ENCODE results near the gene TPRN. TPM values are rescaled to one million over a fixed set of nuclear protein-coding genes. Genes with fewer than 3 reads are reported as not detected.

TPRN gene
- polyA plus RNA-seq, 1 of the 3 experiments (the other 2 are of a cell fraction): 5.2 TPM

GRCh38 chr9:137165250-137165836 lies 35.2 kb downstream of the TPRN start:
- Histone ChIP-seq H3K9me3 (no peaks in the 10 kb centered on the region), H3K36me3 (replicated peaks in 1 of 2; ENCODE audit: control insufficient read depth in 1 of 2, insufficient read depth in 2 of 2, low read length in 1 of 2) (no peaks in the 10 kb centered on the region), H3K4me2 (no peak overlapping the region), H3F3A (replicated peaks; ENCODE audit: insufficient read depth) (no peaks in the 10 kb centered on the region), H3K79me2 (ENCODE audit: insufficient read depth) (no peaks in the 10 kb centered on the region), H2AFZ (ENCODE audit: low read depth) (no peak overlapping the region), H3K27ac (ENCODE audit: low read depth in 2 of 2, low read length in 1 of 2) (no peak overlapping the region), H3K4me1 (ENCODE audit: control insufficient read depth in 1 of 2, insufficient read depth in 2 of 2, low read depth in 1 of 2, low read length in 1 of 2) (peaks cover 0 to 4% of the 10 kb centered on the region in 2 experiments; a peak in 1 of 4 replicates), H3K9ac (no peak overlapping the region), H3K27me3 (ENCODE audit: insufficient read depth) (peaks cover 37% of the 10 kb centered on the region), H4K20me1 (ENCODE audit: insufficient read depth) (no peaks in the 10 kb centered on the region), H3K4me3 (ENCODE audit: low read depth in 2 of 2, low read length in 1 of 2) (no peak overlapping the region), H3K9me2 (no peaks in the 10 kb centered on the region)
- ChIA-PET POLR2A (no interaction called here), CTCF (no interaction called here)
- 83% methylated on average over 29 of the region's 32 CpGs for WGBS (ENCODE audit: low lambda C conversion rate)
- no peak for DNase-seq
- TF ChIP-seq TEAD4 (IDR thresholded peaks at IDR 0.05; ENCODE audit: borderline replicate concordance, insufficient read depth): no peak
- TF ChIP-seq, protein P1, sequence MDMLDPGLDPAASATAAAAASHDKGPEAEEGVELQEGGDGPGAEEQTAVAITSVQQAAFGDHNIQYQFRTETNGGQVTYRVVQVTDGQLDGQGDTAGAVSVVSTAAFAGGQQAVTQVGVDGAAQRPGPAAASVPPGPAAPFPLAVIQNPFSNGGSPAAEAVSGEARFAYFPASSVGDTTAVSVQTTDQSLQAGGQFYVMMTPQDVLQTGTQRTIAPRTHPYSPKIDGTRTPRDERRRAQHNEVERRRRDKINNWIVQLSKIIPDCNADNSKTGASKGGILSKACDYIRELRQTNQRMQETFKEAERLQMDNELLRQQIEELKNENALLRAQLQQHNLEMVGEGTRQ (IDR thresholded peaks at IDR 0.05; ENCODE audit: borderline replicate concordance, low read depth, low read length): no peak
- no peak for TF ChIP-seq FOXJ3 (CRISPR knock-in tag; IDR thresholded peaks at IDR 0.05)
- TF ChIP-seq, protein P2, sequence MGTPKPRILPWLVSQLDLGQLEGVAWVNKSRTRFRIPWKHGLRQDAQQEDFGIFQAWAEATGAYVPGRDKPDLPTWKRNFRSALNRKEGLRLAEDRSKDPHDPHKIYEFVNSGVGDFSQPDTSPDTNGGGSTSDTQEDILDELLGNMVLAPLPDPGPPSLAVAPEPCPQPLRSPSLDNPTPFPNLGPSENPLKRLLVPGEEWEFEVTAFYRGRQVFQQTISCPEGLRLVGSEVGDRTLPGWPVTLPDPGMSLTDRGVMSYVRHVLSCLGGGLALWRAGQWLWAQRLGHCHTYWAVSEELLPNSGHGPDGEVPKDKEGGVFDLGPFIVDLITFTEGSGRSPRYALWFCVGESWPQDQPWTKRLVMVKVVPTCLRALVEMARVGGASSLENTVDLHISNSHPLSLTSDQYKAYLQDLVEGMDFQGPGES (IDR thresholded peaks at IDR 0.05; ENCODE audit: low read depth, low read length): no peak
- TF ChIP-seq, protein P3, sequence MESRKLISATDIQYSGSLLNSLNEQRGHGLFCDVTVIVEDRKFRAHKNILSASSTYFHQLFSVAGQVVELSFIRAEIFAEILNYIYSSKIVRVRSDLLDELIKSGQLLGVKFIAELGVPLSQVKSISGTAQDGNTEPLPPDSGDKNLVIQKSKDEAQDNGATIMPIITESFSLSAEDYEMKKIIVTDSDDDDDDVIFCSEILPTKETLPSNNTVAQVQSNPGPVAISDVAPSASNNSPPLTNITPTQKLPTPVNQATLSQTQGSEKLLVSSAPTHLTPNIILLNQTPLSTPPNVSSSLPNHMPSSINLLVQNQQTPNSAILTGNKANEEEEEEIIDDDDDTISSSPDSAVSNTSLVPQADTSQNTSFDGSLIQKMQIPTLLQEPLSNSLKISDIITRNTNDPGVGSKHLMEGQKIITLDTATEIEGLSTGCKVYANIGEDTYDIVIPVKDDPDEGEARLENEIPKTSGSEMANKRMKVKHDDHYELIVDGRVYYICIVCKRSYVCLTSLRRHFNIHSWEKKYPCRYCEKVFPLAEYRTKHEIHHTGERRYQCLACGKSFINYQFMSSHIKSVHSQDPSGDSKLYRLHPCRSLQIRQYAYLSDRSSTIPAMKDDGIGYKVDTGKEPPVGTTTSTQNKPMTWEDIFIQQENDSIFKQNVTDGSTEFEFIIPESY (IDR thresholded peaks at IDR 0.05; ENCODE audit: borderline replicate concordance, low read depth): no peak
- no peak for TF ChIP-seq SMC3 (IDR thresholded peaks at IDR 0.05; ENCODE audit: low read depth, low read length)

- no peaks in the 10 kb centered on the region for H3K79me2 ChIP-seq (ENCODE audit: insufficient read depth)
- WGBS (ENCODE audit: low lambda C conversion rate): 80% methylated on average over 30 of the region's 34 CpGs
- H3K4me3 ChIP-seq (ENCODE audit: low read depth in 2 of 2, low read length in 1 of 2): no peak overlapping the region
- ChIA-PET POLR2A (no interaction called here), CTCF (no interaction called here)
- no peak overlapping the region for H3K4me2 ChIP-seq
- H3K27me3 ChIP-seq (ENCODE audit: insufficient read depth): peaks cover 30% of the 10 kb centered on the region
- no peak overlapping the region for H3K27ac ChIP-seq (ENCODE audit: low read depth in 2 of 2, low read length in 1 of 2)
- no peak for DNase-seq
- no peaks in the 10 kb centered on the region for H3K9me2 ChIP-seq
- no peak for TF ChIP-seq NRF1 (IDR thresholded peaks at IDR 0.05; ENCODE audit: low read depth, low read length)
- TF ChIP-seq PBX3 (IDR thresholded peaks at IDR 0.05): no peak
- no peak for TF ChIP-seq RFX5 (IDR thresholded peaks at IDR 0.05; ENCODE audit: low read length)
- TF ChIP-seq, protein P1 (IDR thresholded peaks at IDR 0.05; ENCODE audit: borderline replicate concordance, low read depth, low read length): no peak
- TF ChIP-seq MAX (IDR thresholded peaks at IDR 0.05; ENCODE audit: low read depth): no peak
- TF ChIP-seq, protein P2 (IDR thresholded peaks at IDR 0.05; ENCODE audit: low read depth, low read length): no peak
- no peak for TF ChIP-seq TCF12 (IDR thresholded peaks at IDR 0.05)
- TF ChIP-seq FOSL2 (IDR thresholded peaks at IDR 0.05; ENCODE audit: borderline replicate concordance, low read depth): no peak
- TF ChIP-seq, protein P3 (IDR thresholded peaks at IDR 0.05; ENCODE audit: borderline replicate concordance, low read depth): no peak
- no peak for TF ChIP-seq NFIC (IDR thresholded peaks at IDR 0.05; ENCODE audit: borderline replicate concordance)
- H3K36me3 ChIP-seq (replicated peaks in 1 of 2; ENCODE audit: control insufficient read depth in 1 of 2, insufficient read depth in 2 of 2, low read length in 1 of 2): no peaks in the 10 kb centered on the region
- H3F3A ChIP-seq (replicated peaks; ENCODE audit: insufficient read depth): no peaks in the 10 kb centered on the region
- H2AFZ ChIP-seq (ENCODE audit: low read depth): no peak overlapping the region
- H4K20me1 ChIP-seq (ENCODE audit: insufficient read depth): no peaks in the 10 kb centered on the region
- H3K9me3 ChIP-seq: no peaks in the 10 kb centered on the region
- H3K4me1 ChIP-seq (ENCODE audit: control insufficient read depth in 1 of 2, insufficient read depth in 2 of 2, low read depth in 1 of 2, low read length in 1 of 2): peaks cover 0 to 3% of the 10 kb centered on the region in 2 experiments; a peak in 1 of 4 replicates
- no peak overlapping the region for H3K9ac ChIP-seq
Measured at GRCh38 chr9:137164370-137165249, 35.9 kb downstream of the TPRN start.
